GM18870 (cell line): ENCODE data around the gene PCDHAC2.

ENCODE experiments used
- ATAC-seq: cut with Tn5 transposase; IDR thresholded peaks from one replicate; pipeline ENCODE4 v1.9.1; 2021; ENCODE audit warnings: moderate library complexity; ENCODE audit not compliant: unreplicated experiment

PCDHAC2 gene, protein sequence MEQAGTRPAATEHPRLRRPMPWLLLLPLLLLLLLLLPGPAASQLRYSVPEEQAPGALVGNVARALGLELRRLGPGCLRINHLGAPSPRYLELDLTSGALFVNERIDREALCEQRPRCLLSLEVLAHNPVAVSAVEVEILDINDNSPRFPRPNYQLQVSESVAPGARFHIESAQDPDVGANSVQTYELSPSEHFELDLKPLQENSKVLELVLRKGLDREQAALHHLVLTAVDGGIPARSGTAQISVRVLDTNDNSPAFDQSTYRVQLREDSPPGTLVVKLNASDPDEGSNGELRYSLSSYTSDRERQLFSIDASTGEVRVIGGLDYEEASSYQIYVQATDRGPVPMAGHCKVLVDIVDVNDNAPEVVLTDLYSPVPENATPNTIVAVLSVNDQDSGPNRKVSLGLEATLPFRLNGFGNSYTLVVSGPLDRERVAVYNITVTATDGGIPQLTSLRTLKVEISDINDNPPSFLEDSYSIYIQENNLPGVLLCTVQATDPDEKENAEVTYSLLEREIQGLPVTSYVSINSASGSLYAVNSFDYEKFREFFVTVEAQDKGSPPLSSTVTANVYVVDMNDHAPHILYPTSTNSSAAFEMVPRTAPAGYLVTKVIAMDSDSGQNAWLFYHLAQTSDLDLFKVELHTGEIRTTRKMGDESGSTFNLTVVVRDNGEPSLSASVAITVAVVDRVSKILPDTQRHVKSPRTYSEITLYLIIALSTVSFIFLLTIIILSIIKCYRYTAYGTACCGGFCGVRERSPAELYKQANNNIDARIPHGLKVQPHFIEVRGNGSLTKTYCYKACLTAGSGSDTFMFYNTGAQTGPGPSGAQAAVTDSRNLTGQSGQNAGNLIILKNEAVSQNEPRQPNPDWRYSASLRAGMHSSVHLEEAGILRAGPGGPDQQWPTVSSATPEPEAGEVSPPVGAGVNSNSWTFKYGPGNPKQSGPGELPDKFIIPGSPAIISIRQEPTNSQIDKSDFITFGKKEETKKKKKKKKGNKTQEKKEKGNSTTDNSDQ

GRCh38 chr5:140966293-140967225 lies at the start of gene PCDHAC2:
TSS of gene PCDHAC2 (plus strand) at chr5:140966476. CDS start at chr5:140966767, 291 bp downstream.
- ATAC-seq: no peak

- ATAC-seq: no peak
These were observed 42.7 kb upstream of the PCDHAC2 start for GRCh38 chr5:140923601-140924000.

DNA sequence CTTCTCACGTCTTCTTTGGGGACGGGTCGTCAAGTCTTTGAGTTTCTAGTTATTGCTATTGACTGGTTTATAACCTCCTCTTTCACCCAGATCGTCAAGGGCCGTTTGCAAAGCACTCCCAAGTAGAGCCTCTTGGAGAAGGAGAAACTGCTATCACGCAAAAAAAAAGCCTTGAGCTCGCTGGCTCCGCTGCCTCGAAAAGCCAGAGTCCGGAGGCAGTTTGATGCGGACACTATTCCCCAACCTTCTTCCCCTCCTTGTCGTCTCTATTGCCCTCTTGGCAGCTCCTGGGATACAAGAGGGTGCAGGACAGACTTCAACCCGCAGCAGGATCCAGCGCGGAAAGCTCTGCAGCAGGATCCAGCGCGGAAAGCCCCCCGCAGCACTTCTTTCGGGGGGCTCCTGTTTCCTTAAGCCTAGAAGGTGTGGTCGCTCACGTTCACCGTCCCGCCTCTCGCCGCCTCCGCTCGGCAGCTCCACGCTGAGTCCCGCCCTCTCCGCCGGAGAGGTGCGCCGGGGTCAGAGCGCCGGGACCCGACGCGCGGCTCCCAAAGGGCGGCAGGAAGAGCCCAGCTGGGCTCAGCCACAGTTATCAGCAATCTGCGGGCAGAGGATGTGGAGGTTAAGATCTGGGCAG lies 40.4 kb upstream of the PCDHAC2 start, which contains the start of gene PCDHAC1:
Gene PCDHAC1, plus strand, starts transcription at position 494 of the 637 bp plus-strand sequence. CDS start 594 bp downstream, outside the sequence.
- no peak for ATAC-seq

GRCh38 chr5:140926443-140927227 lies 39.6 kb upstream of the PCDHAC2 start:
- ATAC-seq: no peak

- ATAC-seq: no peak
These were observed 39.1 kb upstream of the PCDHAC2 start for GRCh38 chr5:140927228-140927573.

- no peak for ATAC-seq
These were observed 31.2 kb upstream of the PCDHAC2 start for GRCh38 chr5:140934964-140935606.

- no peak for ATAC-seq
These were observed 19.7 kb upstream of the PCDHAC2 start for GRCh38 chr5:140946578-140946977.

GRCh38 chr5:140951636-140952035 lies 14.6 kb upstream of the PCDHAC2 start:
- ATAC-seq: no peak

GRCh38 chr5:140953234-140953633 lies 13.0 kb upstream of the PCDHAC2 start:
- ATAC-seq: no peak

DNA sequence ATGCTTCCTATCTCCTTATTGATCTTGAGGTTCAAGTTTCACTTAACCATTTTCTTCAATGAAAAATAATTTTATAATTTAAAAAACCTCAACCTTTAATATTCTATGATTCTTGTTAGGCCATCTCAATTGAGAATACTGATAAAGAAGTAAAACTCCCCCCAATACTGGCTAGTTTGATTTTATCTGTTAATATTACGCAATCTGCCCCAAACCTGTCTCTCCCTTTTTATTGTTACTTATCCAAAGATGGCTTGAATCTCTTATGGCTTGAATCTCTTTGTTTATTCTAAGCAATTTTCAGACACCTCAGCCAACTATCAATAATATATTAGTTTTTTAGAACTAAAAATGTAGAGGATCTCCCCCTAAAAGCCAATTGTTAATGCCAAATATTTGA lies 4.1 kb upstream of the PCDHAC2 start:
- ATAC-seq: no peak

DNA sequence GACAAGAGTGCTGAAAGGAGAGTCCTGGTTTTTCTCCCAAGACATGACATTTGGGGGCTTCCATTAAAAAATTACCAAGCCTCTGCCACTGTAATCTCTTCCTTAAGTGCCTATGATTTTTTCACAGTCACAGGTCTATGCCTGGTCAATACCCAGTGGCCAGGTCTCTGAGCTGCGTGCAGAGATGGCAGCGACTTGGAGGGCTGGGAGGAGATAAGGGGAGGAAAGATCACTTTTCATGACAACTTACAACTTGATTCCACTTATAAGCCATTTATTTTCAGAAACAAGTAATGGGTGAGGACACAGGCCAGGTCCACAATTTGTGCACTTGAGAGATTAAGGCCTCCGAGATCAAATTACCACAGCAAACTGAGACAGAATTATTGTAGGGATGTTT lies 1.9 kb upstream of the PCDHAC2 start:
- no peak for ATAC-seq

- ATAC-seq: no peak
These were observed 377 bp upstream of the PCDHAC2 start for GRCh38 chr5:140965905-140966292.

DNA sequence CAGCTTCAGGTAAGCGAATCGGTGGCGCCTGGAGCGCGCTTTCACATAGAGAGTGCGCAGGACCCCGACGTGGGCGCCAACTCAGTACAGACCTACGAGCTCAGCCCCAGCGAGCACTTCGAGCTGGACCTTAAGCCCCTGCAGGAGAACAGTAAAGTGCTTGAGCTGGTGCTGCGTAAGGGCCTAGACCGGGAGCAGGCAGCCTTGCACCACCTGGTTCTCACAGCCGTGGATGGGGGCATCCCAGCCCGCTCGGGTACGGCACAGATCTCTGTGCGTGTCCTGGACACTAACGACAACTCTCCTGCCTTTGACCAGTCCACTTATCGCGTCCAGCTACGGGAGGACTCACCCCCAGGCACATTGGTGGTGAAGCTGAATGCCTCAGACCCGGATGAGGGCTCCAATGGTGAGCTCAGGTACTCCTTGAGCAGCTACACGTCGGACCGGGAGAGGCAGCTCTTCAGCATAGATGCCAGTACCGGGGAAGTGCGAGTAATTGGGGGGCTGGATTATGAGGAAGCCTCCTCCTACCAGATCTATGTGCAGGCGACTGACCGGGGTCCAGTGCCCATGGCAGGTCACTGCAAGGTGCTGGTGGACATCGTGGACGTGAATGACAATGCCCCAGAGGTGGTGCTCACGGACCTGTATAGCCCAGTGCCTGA lies 1.1 kb downstream of the PCDHAC2 start:
- no peak for ATAC-seq

- no peak for ATAC-seq
These were observed 3.6 kb downstream of the PCDHAC2 start for GRCh38 chr5:140969880-140970279.

GRCh38 chr5:140973550-140973949 lies 7.3 kb downstream of the PCDHAC2 start:
- no peak for ATAC-seq

DNA sequence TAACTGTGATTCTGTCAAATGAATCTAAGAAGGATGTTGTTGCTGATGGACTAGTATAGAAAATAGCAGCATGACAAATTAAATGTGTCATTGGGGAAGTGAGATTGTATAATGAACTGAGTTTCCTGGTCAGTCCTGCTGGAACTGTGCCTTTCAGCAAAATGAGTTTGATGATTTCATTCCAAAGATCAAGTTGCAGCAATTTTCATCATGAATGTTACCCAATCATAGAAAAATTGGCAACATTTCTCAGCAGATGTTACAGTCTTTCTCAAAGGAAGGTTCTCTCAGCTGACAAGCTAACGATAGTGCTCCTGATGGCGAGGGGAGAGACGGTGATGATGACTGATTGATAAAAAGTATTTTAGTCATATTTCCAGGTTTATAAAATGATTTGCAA lies 10.7 kb downstream of the PCDHAC2 start:
- ATAC-seq: no peak

- ATAC-seq: no peak
These were observed 12.0 kb downstream of the PCDHAC2 start for GRCh38 chr5:140978260-140978659.

DNA sequence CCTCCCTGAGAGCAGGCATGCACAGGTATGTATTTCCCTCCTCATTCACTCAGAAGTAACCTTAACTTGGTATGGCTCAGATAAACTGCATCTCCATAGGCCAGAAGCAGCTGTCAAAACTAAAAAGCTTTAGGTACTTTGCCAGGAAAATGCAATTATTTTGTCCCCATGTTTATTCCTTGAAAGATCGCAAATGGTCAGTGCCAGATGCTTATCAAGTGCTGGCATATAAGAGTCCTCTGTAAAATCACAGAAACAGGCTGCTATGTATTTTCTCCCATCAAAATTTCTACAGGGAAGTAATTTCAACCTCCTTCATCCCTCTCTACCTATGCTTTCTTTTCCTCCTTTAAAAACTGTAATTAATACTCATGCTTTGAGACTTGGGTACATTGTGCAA lies 12.7 kb downstream of the PCDHAC2 start:
- no peak for ATAC-seq
